NCI-H1105 (cell line): ENCODE measurements around the gene RXRB.
"Not testable (repeated sequence)": the region's sequence is repeated elsewhere in the genome, so short reads cannot be mapped to it uniquely, and the experiment has no call there.

Source experiments
- DNase-seq: peaks from one replicate; lab custom pipeline; 2025; lab: John Stamatoyannopoulos, UW

RXRB gene

DNA sequence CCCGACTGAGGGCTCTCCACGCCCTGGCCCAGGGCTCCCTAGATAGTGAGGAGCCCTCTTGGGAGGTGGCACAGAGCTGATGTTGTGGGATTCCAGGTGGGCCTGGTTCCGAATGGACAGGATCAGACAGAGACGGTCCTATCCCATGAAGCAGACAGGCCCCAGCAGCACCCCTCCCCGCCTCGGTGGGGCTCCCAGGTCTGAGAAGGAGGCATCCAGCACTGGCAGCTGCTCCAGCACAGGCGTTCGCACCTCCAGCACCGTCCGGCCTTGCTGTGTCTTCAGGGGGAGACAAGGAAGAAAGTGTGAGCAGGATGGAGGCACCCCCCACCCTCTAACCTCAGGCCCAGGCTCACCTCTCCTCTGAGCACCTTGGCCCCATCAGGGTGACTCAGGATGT lies 36.9 kb downstream of the RXRB start:
- no peak for DNase-seq

DNA sequence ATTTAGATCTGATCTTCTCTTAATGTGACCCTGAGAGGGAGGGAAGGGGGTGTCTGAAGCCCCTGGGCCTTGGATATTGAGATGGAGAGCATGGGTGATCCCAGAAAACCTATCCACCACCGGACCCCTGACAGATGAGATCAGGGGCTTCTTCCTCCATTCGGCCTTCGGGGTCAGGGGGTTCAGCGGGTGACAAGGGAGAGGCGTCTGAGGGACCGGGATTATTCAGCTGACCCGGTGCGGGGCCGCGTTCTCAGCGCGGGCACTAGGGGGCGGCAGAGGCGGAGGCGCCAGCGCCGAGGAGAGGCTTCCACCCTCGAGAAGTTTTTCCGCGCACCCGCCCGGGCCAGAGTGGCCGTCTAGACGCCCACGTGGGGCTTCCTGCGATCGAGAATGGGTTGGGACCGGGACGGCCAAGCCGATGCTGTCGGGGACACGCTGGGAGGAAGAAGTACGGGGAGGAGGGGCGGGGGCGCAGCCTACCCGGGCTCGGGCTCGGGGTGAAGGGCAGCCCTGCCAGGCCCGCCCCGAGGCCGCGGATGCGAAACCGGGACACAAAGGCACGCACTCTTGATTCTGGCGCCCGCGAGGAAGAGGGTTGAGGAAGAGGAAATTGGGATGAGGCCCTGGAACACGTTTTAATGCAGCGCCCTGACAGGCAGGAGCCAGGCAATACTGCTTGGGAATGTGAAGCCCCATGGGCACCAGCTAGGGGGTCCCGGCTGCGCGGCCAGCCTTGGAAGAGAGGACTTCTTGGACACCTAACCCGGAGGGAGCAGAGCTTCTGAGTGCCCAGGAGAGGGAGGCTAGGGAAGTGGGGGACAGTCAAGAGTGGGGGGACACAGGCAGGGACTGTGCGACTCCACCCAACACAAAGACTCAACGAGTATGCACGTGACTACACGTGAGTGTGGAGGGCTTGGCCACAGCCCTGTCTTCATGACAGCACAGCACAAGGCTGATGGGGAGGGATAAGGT lies 38.8 kb downstream of the RXRB start:
- DNase-seq = peak; percentile 53

DNA sequence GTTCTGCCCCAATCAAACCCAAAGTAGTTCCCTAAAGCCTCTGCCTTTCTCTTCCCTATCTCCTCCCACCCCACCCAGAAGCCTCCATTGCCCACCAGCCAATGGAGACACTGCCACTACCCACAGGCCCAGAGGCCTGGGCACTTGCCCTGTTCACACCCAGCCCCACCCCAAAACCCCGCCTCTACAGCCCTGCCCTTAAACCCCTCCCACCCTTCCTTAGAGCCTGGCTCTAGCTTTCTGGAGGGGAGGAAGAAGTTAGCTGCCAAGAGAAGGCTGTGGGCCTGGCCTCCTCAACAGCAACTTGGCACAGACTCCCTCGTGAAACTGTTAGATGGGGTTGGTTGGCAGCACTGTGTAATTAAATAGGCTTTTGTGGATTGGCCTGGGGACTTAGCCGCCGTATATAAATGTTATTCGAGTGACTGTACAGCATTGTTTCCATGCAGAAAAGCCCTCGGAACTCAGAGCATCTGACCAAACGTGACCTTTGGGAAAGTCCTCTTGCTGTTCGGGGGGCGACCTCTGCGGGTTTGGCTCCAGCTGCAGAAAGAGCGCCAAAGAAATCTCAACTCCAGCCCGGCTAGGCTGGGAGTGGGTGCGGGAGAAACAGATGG lies 39.6 kb downstream of the RXRB start:
- no peak for DNase-seq

GRCh38 chr6:33160096-33160495 lies 40.4 kb downstream of the RXRB start:
- no peak for DNase-seq

DNA sequence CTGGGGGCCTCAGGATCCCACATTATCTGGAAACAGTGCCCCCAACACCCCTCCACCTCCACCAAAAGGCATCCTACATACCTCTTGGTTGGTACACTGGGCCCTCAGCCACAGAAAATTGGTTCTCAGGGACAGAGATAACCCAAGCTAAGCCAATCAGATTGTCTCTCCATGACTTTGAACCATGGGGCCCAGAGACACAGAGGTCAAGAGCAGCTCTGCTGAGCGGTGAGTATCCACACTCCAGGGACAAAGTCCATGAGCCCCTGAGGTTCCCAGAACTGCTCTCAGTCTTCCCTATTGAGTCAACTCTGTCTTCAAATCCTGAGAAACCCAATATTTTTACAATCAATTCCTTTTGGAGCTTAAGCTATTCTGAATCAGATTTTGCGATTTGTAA lies 43.5 kb downstream of the RXRB start:
- DNase-seq = no peak

DNA sequence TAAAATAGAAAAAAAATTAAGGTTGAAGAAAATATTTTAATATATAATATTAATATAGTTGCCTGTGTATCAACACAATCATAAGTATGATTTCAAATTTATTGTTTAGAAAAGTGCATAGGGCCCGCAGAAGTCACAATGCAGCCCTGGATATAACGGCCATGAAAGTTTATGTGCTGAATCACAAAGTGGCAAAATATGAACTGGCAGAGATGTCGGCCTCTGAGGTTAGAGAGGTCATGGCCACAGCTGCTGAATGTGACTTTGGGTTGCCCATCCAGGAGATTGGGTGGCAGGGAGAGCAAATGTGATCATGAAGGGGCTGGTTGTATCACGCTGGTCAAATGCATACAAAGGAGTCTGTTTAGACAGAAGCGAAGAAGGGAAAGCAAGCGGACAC lies 43.9 kb downstream of the RXRB start:
- DNase-seq = no peak

DNA sequence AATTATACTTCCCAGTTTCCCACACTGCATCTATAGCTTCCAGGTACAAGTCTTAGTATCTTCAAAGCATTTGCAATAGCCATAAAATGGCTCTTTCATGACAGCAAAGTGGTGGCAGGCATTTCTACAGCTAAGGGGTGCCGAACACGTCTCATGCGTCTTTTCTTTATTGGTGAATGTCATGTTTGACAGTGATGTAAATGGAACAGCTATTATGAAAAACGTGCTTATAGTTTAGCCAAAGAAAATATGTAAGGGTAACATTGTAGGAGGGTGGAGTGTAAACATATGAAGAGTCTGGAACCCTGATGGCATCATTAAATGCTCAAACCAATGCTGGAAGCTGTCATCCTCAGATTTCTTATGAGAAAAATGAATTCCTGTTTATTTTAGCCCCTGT lies 46.1 kb downstream of the RXRB start:
- no peak for DNase-seq

DNA sequence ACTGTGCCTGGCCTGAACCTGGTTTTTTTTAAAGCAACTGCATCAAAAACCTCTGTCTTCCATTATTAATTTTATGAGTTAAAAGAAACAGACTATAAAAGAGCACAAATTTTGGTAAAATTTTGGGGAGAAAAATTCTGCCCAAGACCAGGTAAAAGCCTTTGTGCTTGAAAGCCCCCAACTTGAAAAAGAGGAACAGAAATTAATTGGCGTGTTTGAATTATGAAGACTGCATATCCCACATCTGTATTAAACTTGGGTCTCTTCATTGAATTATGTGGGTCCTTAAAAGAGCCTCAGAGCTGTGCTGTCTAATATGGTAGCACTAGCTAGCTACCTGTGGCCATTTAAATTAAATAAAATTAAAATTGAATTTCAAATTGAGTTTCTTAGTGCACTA lies 49.4 kb downstream of the RXRB start:
- DNase-seq = no peak

- not testable (repeated sequence) for DNase-seq
Measured at GRCh38 chr6:33150560-33150959, 49.9 kb downstream of the RXRB start.

- peak; percentile 19 for DNase-seq
Measured at GRCh38 chr6:33147807-33148666, 52.4 kb downstream of the RXRB start.

GRCh38 chr6:33144373-33144772 lies 56.1 kb downstream of the RXRB start:
- DNase-seq = no peak
